A673 (cell line): ENCODE data around the gene ZBTB16. TPM values are rescaled to one million over a fixed set of nuclear protein-coding genes. Genes with fewer than 3 reads are reported as not detected.

Experiments
- BruUV-seq: library from RNA; stranded (reverse); fragments of 400-500 nt; replicated peaks from 2 replicates; lab custom pipeline; 2021; lab: Mats Ljungman, UMichigan
- CTCF ChIA-PET: fragments of 300-600 bp; sonication (Branson Sonifier 250); formaldehyde crosslinking; loops from one replicate; lab custom pipeline; 2022; ENCODE audit warnings: antibody characterized with exemption; lab: Charles Lee
- POLR2A ChIA-PET: fragments of 300-600 bp; sonication (Branson Sonifier 250); formaldehyde crosslinking; loops from one replicate; lab custom pipeline; 2022; ENCODE audit warnings: antibody characterized with exemption; ENCODE audit not compliant: low non-redundant PET; lab: Charles Lee
- DNase-seq: peaks from one replicate; pipeline ENCODE4 v3.0.0-alpha.2; 2015; ENCODE audit warnings: low spot score
- H3K27ac ChIP-seq: fragments of 200-600 bp; sonication (generic); 2 replicates; pipeline ENCODE4 v1.5.1; 2016; ENCODE audit warnings: mixed run types, low read depth, mild to moderate bottlenecking, mixed read lengths, antibody characterized with exemption, low read length; ENCODE audit not compliant: poor library complexity, severe bottlenecking
- H3K27me3 ChIP-seq: fragments of 200-600 bp; sonication (generic); replicated peaks from 2 replicates; pipeline ENCODE4 v1.6.1; 2017; ENCODE audit warnings: mixed run types, low read depth, mild to moderate bottlenecking, mixed read lengths, antibody characterized with exemption, low read length; ENCODE audit not compliant: insufficient read depth, poor library complexity
- H3K36me3 ChIP-seq: fragments of 200-600 bp; sonication (generic); 2 replicates; pipeline ENCODE4 v1.6.1; 2016; ENCODE audit warnings: mixed run types, mild to moderate bottlenecking, mixed read lengths, antibody characterized with exemption, low read length; ENCODE audit not compliant: insufficient read depth, poor library complexity, severe bottlenecking
- H3K4me1 ChIP-seq: fragments of 200-600 bp; sonication (generic); 2 replicates; pipeline ENCODE4 v1.6.1; 2017; ENCODE audit warnings: mixed run types, mild to moderate bottlenecking, mixed read lengths, antibody characterized with exemption, low read length; ENCODE audit not compliant: insufficient read depth, poor library complexity, severe bottlenecking
- H3K4me3 ChIP-seq: fragments of 200-600 bp; sonication (generic); 2 replicates; pipeline ENCODE4 v1.5.1; 2016; ENCODE audit warnings: low read depth, mixed run types, mild to moderate bottlenecking, mixed read lengths, low read length; ENCODE audit not compliant: poor library complexity, severe bottlenecking
- H3K9me3 ChIP-seq: fragments of 200-600 bp; sonication (generic); 2 replicates; pipeline ENCODE4 v1.6.1; 2016; ENCODE audit warnings: mixed run types, low read depth, mild to moderate bottlenecking, mixed read lengths, antibody characterized with exemption, low read length; ENCODE audit not compliant: poor library complexity, severe bottlenecking
- CTCF ChIP-seq: fragments of 300-800, 200-600 bp; sonication (generic); conservative IDR thresholded peaks from 2 replicates; pipeline ENCODE4 v1.5.1; 2017; ENCODE audit warnings: low read depth, mild to moderate bottlenecking, antibody characterized with exemption, low read length, moderate library complexity, mixed read lengths
- EZH2 ChIP-seq: fragments of 200-600 bp; sonication (generic); IDR thresholded peaks from 2 replicates; pipeline ENCODE4 v1.6.1; 2017; ENCODE audit warnings: borderline replicate concordance, low read depth, mild to moderate bottlenecking, mixed read lengths, antibody characterized with exemption, low read length; ENCODE audit not compliant: poor library complexity, severe bottlenecking
- intact Hi-C: fragments of 100-400 bp; cut with micrococcal nuclease; formaldehyde crosslinking; loops from one replicate; pipeline ENCODE4 v1.10.0; 2022; ENCODE audit not compliant: unreplicated experiment
- total RNA-seq: library from RNA; stranded (reverse); gene quantifications from 2 replicates; pipeline ENCODE4 v1.2.3, GENCODE V29; 2021

Gene ZBTB16
- total RNA-seq, 1 experiment from 2014 or later, result 12.0 TPM

GRCh38 chr11:114256176-114256966, 196.9 kb downstream of the ZBTB16 start:
- peaks cover 23% of the 10 kb centered on the region for H3K4me1 ChIP-seq
- TF ChIP-seq CTCF (no peak), EZH2 (no peak)
- H3K9me3 ChIP-seq, result no peaks in the 10 kb centered on the region
- POLR2A ChIA-PET, result interaction anchor here (0.5 kb wide), 1 partner anchor 349 kb away, joined by 3 read pairs; no protein-coding TSS in a partner anchor
- no peak overlapping the region for H3K27ac ChIP-seq
- BruUV-seq, result no TSS peak
- CTCF ChIA-PET, result interaction anchor here (0.6 kb wide), 2 partner anchors 360 to 460 kb away, joined by 4 to 5 read pairs; no protein-coding TSS in a partner anchor
- DNase-seq, result no peak
- intact Hi-C loops, result no loop called here
- no peaks in the 10 kb centered on the region for H3K36me3 ChIP-seq
- no peaks in the 10 kb centered on the region for H3K27me3 ChIP-seq
- no peak overlapping the region for H3K4me3 ChIP-seq

- Histone ChIP-seq H3K27me3 (no peaks in the 10 kb centered on the region), H3K36me3 (no peaks in the 10 kb centered on the region), H3K27ac (no peak overlapping the region), H3K9me3 (no peaks in the 10 kb centered on the region), H3K4me3 (no peak overlapping the region), H3K4me1 (peaks cover 23% of the 10 kb centered on the region)
- ChIA-PET CTCF (interaction anchor here (0.6 to 0.7 kb wide), 2 partner anchors 361 to 460 kb away, joined by 4 to 5 read pairs; no protein-coding TSS in a partner anchor), POLR2A (no interaction called here)
- intact Hi-C loops, result no loop called here
- no peak for TF ChIP-seq EZH2
- no peak for TF ChIP-seq CTCF
- BruUV-seq, result no TSS peak
- no peak for DNase-seq
These were observed 197.4 kb downstream of the ZBTB16 start for GRCh38 chr11:114256967-114257286.

GRCh38 chr11:114257621-114258558, 198.4 kb downstream of the ZBTB16 start:
- Histone ChIP-seq H3K4me1 (peaks cover 23% of the 10 kb centered on the region), H3K27me3 (no peaks in the 10 kb centered on the region), H3K9me3 (no peaks in the 10 kb centered on the region), H3K27ac (no peak overlapping the region), H3K36me3 (no peaks in the 10 kb centered on the region), H3K4me3 (no peak overlapping the region)
- CTCF ChIA-PET, result interaction anchor here (0.7 to 5.4 kb wide), 3 partner anchors 265 to 362 kb away, joined by 4 to 80 read pairs (median 71); no protein-coding TSS in a partner anchor
- no TSS peak for BruUV-seq
- TF ChIP-seq EZH2 (no peak), CTCF (no peak)
- DNase-seq, result no peak
- intact Hi-C loops, result no loop called here
- POLR2A ChIA-PET, result no interaction called here
